Measurements from ENCODE around the gene PHOX2A. TPM values are rescaled to one million over a fixed set of nuclear protein-coding genes. Genes with fewer than 3 reads are reported as not detected.

The PHOX2A gene
- total RNA-seq, 1 experiment from 2014 or later, result 1.6 TPM

GRCh38 chr11:72259490-72259889, 15.5 kb upstream of the PHOX2A start:
- ChIA-PET CTCF (no interaction called here), POLR2A (no interaction called here)
- ATAC-seq (no peak), DNase-seq (ENCODE audit: low spot score) (no peak)
- TF ChIP-seq MLX (CRISPR knock-in tag; IDR thresholded peaks at IDR 0.05) (no peak), ZNF425 (CRISPR knock-in tag; conservative IDR thresholded peaks at IDR 0.05) (no peak), TCF7 (CRISPR knock-in tag; IDR thresholded peaks at IDR 0.05; ENCODE audit: low read depth) (no peak), GABPB1 (CRISPR knock-in tag; IDR thresholded peaks at IDR 0.05) (no peak), NR1H2 (CRISPR knock-in tag; IDR thresholded peaks at IDR 0.05) (no peak), MXD4 (CRISPR knock-in tag; IDR thresholded peaks at IDR 0.05; ENCODE audit: borderline replicate concordance) (no peak), ARID4B (CRISPR knock-in tag; IDR thresholded peaks at IDR 0.05; ENCODE audit: borderline replicate concordance) (no peak), ATF3 (CRISPR knock-in tag; conservative IDR thresholded peaks at IDR 0.05) (no peak), SMAD3 (CRISPR knock-in tag; IDR thresholded peaks at IDR 0.05; ENCODE audit: borderline replicate concordance) (no peak), STAT6 (CRISPR knock-in tag; conservative IDR thresholded peaks at IDR 0.05; ENCODE audit: low read depth) (no peak), OVOL2 (CRISPR knock-in tag; IDR thresholded peaks at IDR 0.05; ENCODE audit: borderline replicate concordance) (no peak), RELA (CRISPR knock-in tag; IDR thresholded peaks at IDR 0.05; ENCODE audit: borderline replicate concordance) (no peak), USF1 (CRISPR knock-in tag; IDR thresholded peaks at IDR 0.05) (no peak), ZNF219 (CRISPR knock-in tag; IDR thresholded peaks at IDR 0.05; ENCODE audit: borderline replicate concordance) (no peak), E2F5 (CRISPR knock-in tag; IDR thresholded peaks at IDR 0.05) (no peak), AFF4 (CRISPR knock-in tag; IDR thresholded peaks at IDR 0.05; ENCODE audit: borderline replicate concordance) (no peak)
- no peak overlapping the region for H3K4me3 Mint-ChIP-seq
- H3K27ac Mint-ChIP-seq, result no peak overlapping the region
- peaks cover 11% of the 10 kb centered on the region for H3K9me3 Mint-ChIP-seq
- H3K4me1 Mint-ChIP-seq, result peaks cover 11% of the 10 kb centered on the region
- H3K27me3 Mint-ChIP-seq (ENCODE audit: low read depth), result peaks cover 14% of the 10 kb centered on the region
- peaks cover 4% of the 10 kb centered on the region for H3K36me3 Mint-ChIP-seq

Measured in WTC11 (cell line).